GF-D8 (cell line): ENCODE measurements around the gene SCG3.

Source experiments
- DNase-seq: peaks from one replicate; lab custom pipeline; 2025; lab: John Stamatoyannopoulos, UW

The SCG3 gene

GRCh38 chr15:51727141-51727897 is 46.0 kb downstream of the SCG3 start:
- DNase-seq = no peak

- peak; percentile 67 for DNase-seq
Observed at GRCh38 chr15:51731549-51732267, 50.4 kb downstream of the SCG3 start.

DNA sequence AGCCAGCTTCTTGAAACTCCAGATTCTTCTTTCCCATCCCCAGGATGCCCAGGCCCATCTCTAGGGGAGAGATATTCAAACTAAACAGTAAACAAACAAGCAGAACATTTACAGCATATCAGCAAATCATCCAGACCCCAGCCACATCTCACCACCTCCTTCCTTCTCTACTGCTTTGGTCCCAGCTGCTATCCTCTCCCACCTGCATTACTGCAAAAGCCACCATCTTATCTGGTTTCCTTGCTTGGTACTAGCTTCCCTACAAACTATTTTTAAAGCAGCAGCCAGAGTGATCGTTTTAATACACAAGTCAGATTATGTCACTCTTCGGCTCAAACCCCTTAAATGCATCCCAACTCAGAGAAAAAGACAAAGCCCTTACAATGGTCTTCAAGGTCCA is 51.3 kb downstream of the SCG3 start:
- no peak for DNase-seq

GRCh38 chr15:51735228-51736010 is 54.1 kb downstream of the SCG3 start:
- DNase-seq = no peak

DNA sequence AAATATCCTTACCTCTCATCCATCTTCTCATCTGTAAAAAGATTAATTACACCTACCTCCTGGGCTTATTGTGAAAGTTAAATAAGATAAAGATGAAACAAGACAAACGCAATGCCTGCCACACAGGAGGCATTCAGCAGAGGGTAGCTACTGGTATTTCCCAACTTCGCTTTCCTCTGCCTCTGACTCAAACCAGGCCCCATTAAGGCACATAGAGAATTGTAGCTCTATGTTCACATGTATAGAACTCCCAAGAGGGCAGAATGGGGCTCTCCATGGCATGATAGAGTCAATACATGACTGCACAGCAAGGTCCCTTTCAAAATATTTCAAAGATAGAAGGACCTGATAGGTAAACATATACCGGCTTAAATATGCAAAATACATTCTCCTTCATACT is 54.8 kb downstream of the SCG3 start:
- DNase-seq = no peak

DNA sequence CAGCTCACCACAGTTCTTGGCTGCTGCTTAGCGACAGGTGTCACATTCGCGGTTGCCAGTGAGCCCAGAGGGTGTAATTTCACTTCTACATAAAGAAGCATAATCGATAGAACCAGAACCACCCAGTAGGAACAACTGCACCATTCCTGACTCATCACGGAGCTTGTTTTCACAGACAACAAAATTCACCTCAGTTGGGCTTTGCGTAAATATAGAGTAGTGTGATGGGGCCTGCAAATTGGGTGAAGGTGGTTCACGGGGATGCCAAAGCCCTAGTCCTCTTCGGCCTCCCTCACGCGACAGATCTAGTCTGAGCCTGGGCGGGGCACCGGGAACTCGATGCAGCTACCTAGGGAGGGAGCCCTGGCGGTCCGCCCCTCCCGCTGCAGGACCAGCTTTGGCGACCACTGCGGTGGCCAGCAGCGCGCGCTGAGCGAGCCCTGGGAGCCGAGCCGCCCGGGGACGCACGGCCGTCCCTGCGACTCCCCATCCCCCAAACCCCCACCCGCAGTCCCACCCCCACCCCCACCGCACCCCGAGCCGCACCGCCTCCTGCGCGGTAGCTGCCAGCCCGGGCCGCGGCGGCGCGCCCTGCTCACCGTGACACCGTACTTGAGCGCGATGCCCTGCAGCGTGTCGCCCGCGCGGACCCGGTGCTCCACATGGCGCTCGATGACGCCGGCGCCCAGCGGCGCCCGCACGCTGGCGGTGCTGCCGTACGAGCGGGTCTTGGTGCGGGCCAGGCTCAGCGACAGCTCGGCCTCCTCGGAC is 55.6 kb downstream of the SCG3 start:
- no peak for DNase-seq

DNA sequence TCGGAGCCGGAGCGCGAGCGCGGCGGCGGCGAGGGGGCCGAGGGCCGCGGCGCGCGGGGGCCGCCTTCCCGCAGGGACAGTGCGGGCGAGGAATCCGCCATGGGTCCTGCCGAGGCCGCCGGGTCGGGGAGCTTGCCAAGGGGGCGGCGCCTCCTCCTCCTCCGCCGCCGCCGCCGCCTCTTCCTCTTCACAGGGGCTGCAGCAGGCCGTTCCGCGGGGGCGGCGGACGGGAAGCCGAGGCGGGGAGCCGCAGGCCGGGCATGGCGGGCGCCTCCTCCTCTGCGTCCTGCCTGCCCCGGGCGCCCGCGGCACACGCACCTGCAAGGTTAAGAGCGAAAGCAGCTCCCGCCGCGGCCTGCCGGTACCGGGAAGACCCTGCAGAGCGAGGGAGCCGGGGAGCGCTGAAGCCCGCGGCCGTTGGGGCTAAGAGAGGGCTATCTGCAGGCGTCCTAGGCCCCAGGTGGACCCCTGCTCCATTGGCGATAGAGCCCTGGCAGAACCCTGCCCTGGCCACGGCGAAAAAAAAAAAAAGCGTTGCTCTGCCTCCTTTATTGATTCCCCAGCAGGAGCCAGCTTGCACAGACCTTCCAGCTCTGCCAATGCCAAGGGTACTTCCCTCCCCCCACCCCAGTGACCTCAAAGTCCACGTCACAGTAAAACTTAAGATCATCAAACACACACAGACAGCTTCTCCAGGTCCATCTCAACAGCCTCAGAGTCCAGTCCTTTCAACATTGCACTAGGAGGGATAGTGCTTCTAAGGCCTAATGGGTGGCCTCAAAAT is 56.4 kb downstream of the SCG3 start, which contains the start of gene LYSMD2:
TSS of gene LYSMD2 (minus strand) at position 134 of the 784 bp plus-strand sequence. CDS start at position 101, 33 bp downstream.
- peak; percentile 9 for DNase-seq

DNA sequence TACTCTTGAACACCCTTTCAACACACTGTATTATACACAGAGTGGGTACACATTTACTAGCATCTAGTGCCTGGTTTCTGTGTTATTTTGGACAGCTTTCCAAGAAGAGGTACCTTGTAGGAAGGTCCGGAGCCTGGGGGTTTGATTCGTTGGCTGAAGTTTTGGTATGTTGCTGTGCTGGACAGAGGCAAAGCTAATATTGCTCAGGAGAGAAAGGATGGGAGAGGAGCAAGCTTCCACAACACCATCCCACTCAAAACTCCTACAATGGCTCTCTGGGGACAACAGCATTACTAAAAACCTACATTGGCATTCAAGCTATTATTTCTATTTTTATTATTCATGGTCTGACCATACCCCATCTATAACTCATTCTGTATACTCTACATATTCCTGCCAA is 57.2 kb downstream of the SCG3 start:
- no peak for DNase-seq

DNA sequence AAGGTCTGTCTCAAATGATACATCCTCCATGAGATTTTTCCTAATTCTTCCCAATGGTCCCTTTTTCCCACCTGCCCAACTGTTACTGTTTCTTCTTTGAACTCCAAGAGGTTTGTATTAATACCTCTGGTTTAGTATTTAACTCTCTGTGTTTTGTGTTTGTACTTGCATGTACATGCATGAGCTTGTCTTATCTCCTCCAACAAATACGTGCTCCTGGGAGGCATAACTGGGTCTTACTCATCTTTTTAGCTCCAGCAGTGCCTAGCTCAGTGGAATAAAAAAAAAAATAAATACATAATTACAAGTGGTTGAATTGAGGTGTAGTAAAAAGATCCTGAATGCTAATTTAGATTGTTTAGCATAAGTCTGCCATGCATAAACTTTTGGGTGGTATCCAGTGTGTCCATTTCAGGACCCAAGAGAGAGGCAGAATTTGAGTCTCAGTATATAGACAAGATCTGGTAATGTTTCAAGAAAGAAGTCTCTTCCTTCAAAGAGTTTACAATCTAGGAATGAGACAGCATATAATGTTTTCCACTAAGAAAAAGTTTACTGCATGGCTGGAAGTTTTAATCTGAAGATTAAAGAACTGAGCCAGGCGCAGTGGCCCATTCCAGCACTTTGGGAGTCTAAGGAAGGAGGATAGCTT is 57.9 kb downstream of the SCG3 start:
- no peak for DNase-seq

GRCh38 chr15:51749307-51749706 is 68.0 kb downstream of the SCG3 start:
- DNase-seq = no peak

DNA sequence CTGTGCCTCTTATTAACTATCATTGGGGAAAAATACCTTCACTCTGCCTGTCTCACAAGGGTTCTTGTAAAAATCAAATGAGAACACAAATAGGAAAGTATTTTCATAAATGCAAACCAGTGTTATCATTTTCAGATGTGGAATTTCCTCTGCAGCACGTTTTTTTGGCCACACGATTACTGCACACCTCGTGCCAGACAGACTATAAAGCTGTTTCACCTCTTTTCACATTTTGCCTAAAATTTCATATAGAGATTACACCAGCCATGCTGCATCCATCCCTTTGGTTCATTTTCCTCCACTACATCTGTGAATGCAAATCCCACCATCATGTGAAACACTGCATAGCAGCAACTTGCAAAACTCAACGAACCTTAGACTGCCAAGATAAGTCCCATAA is 68.9 kb downstream of the SCG3 start:
- no peak for DNase-seq

DNA sequence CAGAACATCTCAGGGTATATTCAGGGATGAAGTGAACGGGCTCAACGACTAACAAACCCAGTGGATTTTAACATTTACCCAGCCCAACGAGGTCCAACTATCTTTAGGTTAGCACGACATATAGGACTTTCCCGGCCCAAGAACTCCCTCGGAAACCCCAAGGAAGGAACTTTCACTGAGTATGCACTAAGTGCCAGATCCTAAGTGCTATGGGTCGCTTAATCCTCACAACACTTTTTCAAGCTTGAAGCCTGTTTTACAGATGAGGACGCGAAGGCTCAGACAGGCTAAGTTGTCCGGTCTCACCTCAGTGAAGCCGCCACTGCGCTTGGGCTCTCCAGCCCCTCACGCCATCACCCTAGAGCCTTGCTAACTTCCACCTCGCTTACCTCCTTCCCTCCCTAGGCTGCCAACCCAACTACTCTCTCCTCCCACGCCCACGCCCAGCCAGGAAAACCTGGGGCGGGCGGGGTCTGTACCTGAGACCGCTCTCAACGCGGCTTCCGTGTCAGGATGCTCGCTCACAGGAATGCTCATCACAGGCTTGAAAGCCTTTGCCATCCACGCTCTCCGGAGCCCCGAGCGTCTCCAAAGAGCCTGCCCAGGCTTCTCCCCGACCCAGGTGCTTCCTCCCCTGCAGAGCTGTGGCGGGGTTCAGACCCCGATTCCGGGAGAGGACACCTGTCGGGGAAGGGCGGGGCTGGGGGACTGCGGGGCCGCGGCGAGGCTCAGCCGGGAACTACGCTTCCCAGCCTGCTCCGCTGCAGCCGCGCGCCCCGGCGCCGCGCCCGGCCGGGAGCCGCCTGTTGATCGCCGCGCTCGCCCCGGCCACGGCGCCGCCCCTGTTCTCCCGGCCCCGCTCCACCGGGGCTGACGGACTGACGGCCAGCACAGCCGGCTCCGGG is 69.7 kb downstream of the SCG3 start, which contains the start of gene TMOD2:
TSS of gene TMOD2 (plus strand) at position 806 of the 905 bp plus-strand sequence. CDS start 14,845 bp downstream, outside the sequence.
- DNase-seq = no peak

- DNase-seq = no peak
Observed at GRCh38 chr15:51751697-51752683, 70.7 kb downstream of the SCG3 start.

GRCh38 chr15:51752888-51753287 is 71.6 kb downstream of the SCG3 start:
- no peak for DNase-seq

- DNase-seq = no peak
Observed at GRCh38 chr15:51754267-51754666, 73.0 kb downstream of the SCG3 start.

GRCh38 chr15:51755790-51756189 is 74.5 kb downstream of the SCG3 start:
- DNase-seq = no peak

- DNase-seq = peak; percentile 48
Observed at GRCh38 chr15:51756482-51756881, 75.2 kb downstream of the SCG3 start.

DNA sequence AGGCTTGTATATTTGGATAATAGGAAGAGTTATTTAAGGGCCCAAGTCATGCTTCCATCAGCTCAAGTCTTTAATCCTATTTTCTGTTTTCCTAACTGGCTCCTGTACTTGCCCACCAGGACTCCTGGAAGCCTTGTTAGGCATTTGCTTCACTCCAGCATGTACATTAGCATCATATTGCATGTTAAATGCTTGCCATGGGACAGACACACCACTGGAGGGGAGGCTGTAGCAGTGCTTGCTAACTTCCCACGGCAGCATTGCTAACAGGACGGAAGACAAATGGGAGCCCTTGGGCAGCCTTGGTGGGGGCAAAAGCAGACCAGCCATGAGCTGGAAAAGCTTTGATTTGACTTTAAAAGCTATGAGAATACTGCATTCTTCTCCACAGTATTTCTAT is 76.1 kb downstream of the SCG3 start:
- no peak for DNase-seq
